WTC11 (cell line): Measurements from ENCODE around the gene FHIT. TPM values are rescaled to one million over a fixed set of nuclear protein-coding genes. Genes with fewer than 3 reads are reported as not detected.
A peak's percentile ranks its signal among the peaks of the same experiment; 100 is the strongest.

Source experiments
- ATAC-seq: fragments of 200-7000 bp; cut with Tn5 transposase; 2 replicates; pipeline ENCODE4 v1.10.0; 2021; ENCODE audit warnings: mild to moderate bottlenecking, moderate library complexity
- CTCF ChIA-PET: fragments of 300-600 bp; sonication (Branson Sonifier 250); formaldehyde crosslinking; loops from one replicate; lab custom pipeline; 2021; ENCODE audit warnings: antibody characterized with exemption; lab: Charles Lee
- POLR2A ChIA-PET: fragments of 350-600 bp; sonication (Branson Sonifier 250); formaldehyde crosslinking; loops from one replicate; lab custom pipeline; 2021; ENCODE audit warnings: antibody characterized with exemption; lab: Charles Lee
- DNase-seq: peaks from one replicate; pipeline ENCODE4 v3.0.0; 2021; ENCODE audit warnings: low spot score
- H3K27ac Mint-ChIP-seq: 2 replicates; pipeline ENCODE4 v1.8.0; 2021; ENCODE audit warnings: mixed read lengths
- H3K27me3 Mint-ChIP-seq: 2 replicates; pipeline ENCODE4 v1.8.0; 2021; ENCODE audit warnings: low read depth, mild to moderate bottlenecking, moderate library complexity, mixed read lengths
- H3K36me3 Mint-ChIP-seq: 2 replicates; pipeline ENCODE4 v1.8.0; 2021; ENCODE audit warnings: mixed read lengths
- H3K4me1 Mint-ChIP-seq: 2 replicates; pipeline ENCODE4 v1.8.0; 2022; ENCODE audit warnings: mixed read lengths
- H3K4me3 Mint-ChIP-seq: 2 replicates; pipeline ENCODE4 v1.8.0; 2021; ENCODE audit warnings: mild to moderate bottlenecking, moderate library complexity, mixed read lengths
- H3K9me3 Mint-ChIP-seq: 2 replicates; pipeline ENCODE4 v1.8.0; 2021; ENCODE audit warnings: mixed read lengths
- ATF1 ChIP-seq: sonication (generic); formaldehyde crosslinking; IDR thresholded peaks from 2 replicates; pipeline ENCODE4 v1.8.1; 2023; ENCODE audit warnings: mild to moderate bottlenecking, moderate library complexity, missing genetic modification reagents
- ATF2 ChIP-seq: sonication (generic); formaldehyde crosslinking; IDR thresholded peaks from 2 replicates; pipeline ENCODE4 v1.8.1; 2022; ENCODE audit warnings: low read depth, missing genetic modification reagents, borderline replicate concordance
- CDX4 ChIP-seq: fragments of 250-450 bp; sonication (Bioruptor Pico); IDR thresholded peaks from 2 replicates; pipeline ENCODE4 v1.9.0; 2021; ENCODE audit warnings: moderate library complexity, mild to moderate bottlenecking, inconsistent platforms, borderline replicate concordance
- CREM ChIP-seq: sonication (generic); formaldehyde crosslinking; IDR thresholded peaks from 2 replicates; pipeline ENCODE4 v1.8.1; 2022; ENCODE audit warnings: mild to moderate bottlenecking, missing genetic modification reagents, moderate library complexity
- CTCF ChIP-seq: fragments of 200-600 bp; IDR thresholded peaks from 2 replicates; pipeline ENCODE4 v1.8.0; 2022; ENCODE audit warnings: antibody characterized with exemption
- E2F4 ChIP-seq: sonication (generic); formaldehyde crosslinking; IDR thresholded peaks from 2 replicates; pipeline ENCODE4 v1.8.1; 2022; ENCODE audit warnings: low read depth, mild to moderate bottlenecking, moderate library complexity, missing genetic modification reagents, borderline replicate concordance
- E2F5 ChIP-seq: sonication (generic); formaldehyde crosslinking; IDR thresholded peaks from 2 replicates; pipeline ENCODE4 v1.8.1; 2022; ENCODE audit warnings: mild to moderate bottlenecking, moderate library complexity, missing genetic modification reagents
- GABPB1 ChIP-seq: sonication (generic); formaldehyde crosslinking; IDR thresholded peaks from 2 replicates; pipeline ENCODE4 v1.8.1; 2023; ENCODE audit warnings: mild to moderate bottlenecking, missing genetic modification reagents
- HMGA2 ChIP-seq: fragments of 250-450 bp; sonication (Bioruptor Pico); IDR thresholded peaks from 2 replicates; pipeline ENCODE4 v1.4.0; 2021; ENCODE audit warnings: mild to moderate bottlenecking, moderate library complexity
- KAT7 ChIP-seq: sonication (generic); formaldehyde crosslinking; IDR thresholded peaks from 2 replicates; pipeline ENCODE4 v1.8.1; 2023; ENCODE audit warnings: missing genetic modification reagents, mild to moderate bottlenecking, borderline replicate concordance
- MAX ChIP-seq: sonication (generic); formaldehyde crosslinking; IDR thresholded peaks from 2 replicates; pipeline ENCODE4 v1.8.0; 2022; ENCODE audit warnings: mild to moderate bottlenecking, missing genetic modification reagents
- MLX ChIP-seq: sonication (generic); formaldehyde crosslinking; IDR thresholded peaks from 2 replicates; pipeline ENCODE4 v1.8.1; 2023; ENCODE audit warnings: mild to moderate bottlenecking, missing genetic modification reagents, moderate library complexity
- NFATC4 ChIP-seq: fragments of 250-450 bp; sonication (Bioruptor Pico); IDR thresholded peaks from 2 replicates; pipeline ENCODE4 v1.9.0; 2021; ENCODE audit warnings: mild to moderate bottlenecking
- NFE2L1 ChIP-seq: sonication (generic); formaldehyde crosslinking; IDR thresholded peaks from 2 replicates; pipeline ENCODE4 v1.8.1; 2023; ENCODE audit warnings: missing genetic modification reagents
- NR1H2 ChIP-seq: sonication (generic); formaldehyde crosslinking; IDR thresholded peaks from 2 replicates; pipeline ENCODE4 v1.9.0; 2021; ENCODE audit warnings: mild to moderate bottlenecking, moderate library complexity, missing genetic modification reagents
- NR2C2 ChIP-seq: sonication (generic); formaldehyde crosslinking; IDR thresholded peaks from 2 replicates; pipeline ENCODE4 v1.8.0; 2022; ENCODE audit warnings: mild to moderate bottlenecking, missing genetic modification reagents
- RORB ChIP-seq: fragments of 250-450 bp; sonication (Bioruptor Pico); IDR thresholded peaks from 2 replicates; pipeline ENCODE4 v1.9.0; 2021; ENCODE audit warnings: mild to moderate bottlenecking
- TEAD4 ChIP-seq: sonication (generic); formaldehyde crosslinking; IDR thresholded peaks from 2 replicates; pipeline ENCODE4 v1.8.0; 2022; ENCODE audit warnings: mild to moderate bottlenecking, missing genetic modification reagents
- TP53 ChIP-seq: sonication (generic); formaldehyde crosslinking; IDR thresholded peaks from 2 replicates; pipeline ENCODE4 v1.8.1; 2023; ENCODE audit warnings: mild to moderate bottlenecking, missing genetic modification reagents
- ZNF232 ChIP-seq: sonication (generic); formaldehyde crosslinking; IDR thresholded peaks from 2 replicates; pipeline ENCODE4 v1.8.0; 2022; ENCODE audit warnings: mild to moderate bottlenecking, missing genetic modification reagents
- total RNA-seq: library from RNA; stranded (reverse); gene quantifications from 3 replicates; pipeline ENCODE4 v1.2.3, GENCODE V29; 2021

FHIT gene
- total RNA-seq, 1 experiment from 2014 or later = 2.6 TPM

GRCh38 chr3:59865351-59865750 lies 1385.9 kb downstream of the FHIT start (continued):
- no peak for TF ChIP-seq NR2C2
- no peak for TF ChIP-seq CDX4 (CRISPR knock-in tag)

GRCh38 chr3:59862686-59863085 lies 1388.6 kb downstream of the FHIT start:
- H3K4me1 Mint-ChIP-seq = peaks cover under 1% of the 10 kb centered on the region; the same call in 1 of the 2 replicates
- peaks cover 9% of the 10 kb centered on the region for H3K36me3 Mint-ChIP-seq
- H3K27ac Mint-ChIP-seq = no peak overlapping the region
- no peak for TF ChIP-seq RORB
- TF ChIP-seq MLX (CRISPR knock-in tag) = no peak
- ChIA-PET CTCF (no interaction called here), POLR2A (no interaction called here)
- no peak overlapping the region for H3K4me3 Mint-ChIP-seq
- H3K27me3 Mint-ChIP-seq = no peaks in the 10 kb centered on the region
- peaks cover 24% of the 10 kb centered on the region for H3K9me3 Mint-ChIP-seq
- DNase-seq (no peak), ATAC-seq (no peak)

- POLR2A ChIA-PET = no interaction called here
- DNase-seq (peak; percentile 80), ATAC-seq (peak; percentile 95)
- CTCF ChIA-PET = interaction anchor here (0.6 to 2.5 kb wide), 59 partner anchors 8 to 1487 kb away, joined by 3 to 47 read pairs (median 3); no protein-coding TSS in a partner anchor
- Mint-ChIP-seq H3K9me3 (peaks cover 11% of the 10 kb centered on the region), H3K27me3 (no peaks in the 10 kb centered on the region), H3K36me3 (peaks cover 4% of the 10 kb centered on the region; the same call in 1 of the 2 replicates), H3K27ac (no peak overlapping the region), H3K4me3 (no peak overlapping the region), H3K4me1 (peaks cover 5% of the 10 kb centered on the region)
- TF ChIP-seq CTCF (peak; percentile 69), NFATC4 (CRISPR knock-in tag) (no peak)
Measured at GRCh38 chr3:59857589-59858346, 1393.5 kb downstream of the FHIT start.

GRCh38 chr3:59856934-59857460 lies 1394.3 kb downstream of the FHIT start:
- peaks cover 3% of the 10 kb centered on the region for H3K9me3 Mint-ChIP-seq
- no peak; the same call in 1 of the 2 replicates for ATAC-seq
- no peak for TF ChIP-seq E2F5 (CRISPR knock-in tag)
- TF ChIP-seq TEAD4 = no peak
- no peak for TF ChIP-seq ATF1
- no peak for TF ChIP-seq KAT7
- no peak for TF ChIP-seq ATF2
- TF ChIP-seq NFE2L1 = no peak
- TF ChIP-seq CREM (CRISPR knock-in tag) = no peak
- no peak for TF ChIP-seq MAX (CRISPR knock-in tag)
- TF ChIP-seq E2F4 (CRISPR knock-in tag) = no peak
- no peak for TF ChIP-seq TP53 (CRISPR knock-in tag)
- no peak for TF ChIP-seq GABPB1 (CRISPR knock-in tag)
- TF ChIP-seq HMGA2 (CRISPR knock-in tag) = no peak
- no peak for TF ChIP-seq ZNF232 (CRISPR knock-in tag)
- TF ChIP-seq NR1H2 (CRISPR knock-in tag) = no peak

More at GRCh38 chr3:59856934-59857460, 1394.3 kb downstream of the FHIT start:
- no peaks in the 10 kb centered on the region for H3K27me3 Mint-ChIP-seq
- DNase-seq = no peak
- H3K4me3 Mint-ChIP-seq = no peak overlapping the region
- POLR2A ChIA-PET = no interaction called here
- H3K36me3 Mint-ChIP-seq = peaks cover 2% of the 10 kb centered on the region; the same call in 1 of the 2 replicates
- no peak overlapping the region for H3K27ac Mint-ChIP-seq
- CTCF ChIA-PET = interaction anchor here (0.6 to 2.5 kb wide), 34 partner anchors 8 to 574 kb away, joined by 3 to 47 read pairs (median 3); no protein-coding TSS in a partner anchor
- peaks cover 5% of the 10 kb centered on the region for H3K4me1 Mint-ChIP-seq
